CD4-positive, alpha-beta T cell treated with Interferon alpha-2 for 1 hour (primary cell): ENCODE measurements around the gene EZH1.

Experiments
- DNase-seq, 2 donors: peaks; one replicate each; pipeline ENCODE4 v3.0.0-alpha.2; 2020 to 2022

The EZH1 gene

GRCh38 chr17:42706732-42707131 is 38.1 kb downstream of the EZH1 start:
- peak; percentile 5 to 65 for DNase-seq

- no peak for DNase-seq
Observed at GRCh38 chr17:42704837-42705494, 39.9 kb downstream of the EZH1 start.

GRCh38 chr17:42704490-42704836 is 40.4 kb downstream of the EZH1 start:
- DNase-seq = no peak

GRCh38 chr17:42702446-42702845 is 42.4 kb downstream of the EZH1 start:
- DNase-seq = no peak

- no peak for DNase-seq
Observed at GRCh38 chr17:42700586-42701289, 44.1 kb downstream of the EZH1 start.

DNA sequence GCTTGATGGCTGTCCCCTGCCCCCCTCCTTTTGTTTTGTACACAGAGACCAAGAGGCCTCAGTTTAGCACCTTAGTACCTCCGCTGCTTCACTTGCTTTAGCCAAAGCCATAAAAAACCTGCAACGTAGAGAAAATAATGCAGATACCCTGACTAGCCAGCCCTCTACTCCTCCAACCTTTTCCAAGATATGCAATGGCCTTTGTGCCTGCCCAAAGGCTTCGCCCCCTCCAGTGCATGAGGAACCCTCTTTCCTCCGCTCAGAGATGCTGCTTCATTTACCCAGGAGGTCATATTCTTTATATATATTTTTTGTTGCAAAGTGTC is 45.5 kb downstream of the EZH1 start:
- no peak for DNase-seq

DNA sequence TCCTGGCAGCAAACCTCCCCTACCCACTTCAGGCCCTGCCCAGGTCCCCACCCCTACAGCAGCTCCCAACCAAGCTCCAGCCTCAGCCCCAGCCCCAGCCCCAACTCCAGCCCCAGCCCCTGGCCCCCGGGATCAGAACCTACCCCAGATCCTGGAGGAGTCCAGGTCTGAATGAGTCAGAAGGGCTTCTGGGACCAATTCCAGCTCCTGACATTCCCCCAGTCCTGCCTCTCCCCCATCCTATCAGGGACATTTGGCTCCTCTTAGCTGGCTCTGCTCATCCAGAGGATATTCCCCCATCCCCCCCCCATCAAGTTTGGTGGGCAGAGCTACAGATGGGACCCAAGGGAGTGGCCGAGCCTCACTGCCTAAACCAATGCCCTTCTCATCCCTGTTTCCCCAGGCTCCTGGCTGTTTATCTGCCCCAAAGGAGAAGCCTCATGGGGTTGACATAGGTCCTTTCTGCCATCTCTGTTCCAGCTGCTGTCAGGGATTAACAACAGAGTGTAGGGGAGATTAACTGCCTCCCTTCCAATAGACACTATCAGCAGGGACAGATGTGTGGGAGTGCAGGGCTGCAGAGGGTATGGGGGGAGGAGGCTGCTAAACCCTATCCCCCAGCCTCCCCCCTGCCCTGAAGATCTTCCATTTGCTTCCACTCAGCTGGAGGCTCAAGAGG is 46.0 kb downstream of the EZH1 start:
- DNase-seq = no peak

DNA sequence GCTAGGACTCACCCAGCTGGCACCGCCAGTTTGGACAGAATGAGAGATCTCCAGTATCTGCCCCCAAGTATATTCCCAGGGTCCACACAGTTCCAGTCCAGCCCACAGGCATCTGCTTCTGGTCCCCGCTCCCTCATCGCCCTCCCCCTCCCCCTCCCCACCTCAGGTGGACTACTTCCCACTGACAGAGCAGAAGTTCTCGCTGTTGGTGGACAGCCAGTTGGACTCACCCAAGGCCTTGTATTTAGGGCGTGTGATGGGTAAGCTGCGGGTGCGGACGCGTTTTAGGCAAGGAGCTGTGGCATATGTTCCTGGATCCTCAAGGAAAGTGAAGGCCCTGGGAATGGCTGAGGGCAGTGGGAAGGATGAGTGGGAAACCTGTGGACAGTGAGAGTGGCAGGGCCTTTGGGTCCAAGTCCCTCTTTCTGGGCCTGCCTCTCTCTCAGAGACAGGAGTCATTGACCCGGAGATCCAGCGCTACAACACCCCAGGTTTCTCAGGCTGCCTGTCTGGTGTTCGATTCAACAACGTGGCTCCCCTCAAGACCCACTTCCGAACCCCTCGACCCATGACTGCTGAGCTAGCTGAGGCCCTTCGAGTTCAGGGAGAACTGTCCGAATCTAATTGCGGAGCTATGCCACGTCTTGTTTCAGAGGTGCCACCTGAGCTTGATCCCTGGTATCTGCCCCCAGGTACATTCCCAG is 47.6 kb downstream of the EZH1 start:
- DNase-seq = no peak

- no peak for DNase-seq
Observed at GRCh38 chr17:42695500-42695899, 49.3 kb downstream of the EZH1 start.

DNA sequence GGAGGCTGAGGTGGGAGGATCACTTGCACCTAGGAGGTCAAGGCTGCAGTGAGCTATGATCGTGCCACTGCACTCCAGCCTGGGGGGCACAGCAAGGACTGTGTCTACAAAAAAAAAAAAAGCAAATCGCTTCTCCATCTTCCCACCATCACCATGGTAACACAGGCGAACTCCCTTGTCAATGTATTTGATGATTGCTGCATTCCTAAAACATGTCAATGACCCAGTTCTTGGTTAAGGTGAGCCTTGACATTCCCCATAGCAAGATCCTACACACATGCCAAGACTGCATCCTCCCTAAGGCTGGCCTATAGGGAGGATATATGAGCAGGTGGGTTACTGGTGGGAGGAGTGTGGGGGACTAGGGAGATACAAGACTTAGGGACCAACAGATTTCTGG is 50.3 kb downstream of the EZH1 start:
- no peak for DNase-seq

GRCh38 chr17:42692489-42692888 is 52.4 kb downstream of the EZH1 start:
- no peak for DNase-seq

- no peak for DNase-seq
Observed at GRCh38 chr17:42691021-42691545, 53.8 kb downstream of the EZH1 start.

- no peak for DNase-seq
Observed at GRCh38 chr17:42690596-42690995, 54.2 kb downstream of the EZH1 start.

GRCh38 chr17:42687707-42688320 is 57.0 kb downstream of the EZH1 start:
- no peak for DNase-seq

- no peak for DNase-seq
Observed at GRCh38 chr17:42686520-42687128, 58.2 kb downstream of the EZH1 start.

DNA sequence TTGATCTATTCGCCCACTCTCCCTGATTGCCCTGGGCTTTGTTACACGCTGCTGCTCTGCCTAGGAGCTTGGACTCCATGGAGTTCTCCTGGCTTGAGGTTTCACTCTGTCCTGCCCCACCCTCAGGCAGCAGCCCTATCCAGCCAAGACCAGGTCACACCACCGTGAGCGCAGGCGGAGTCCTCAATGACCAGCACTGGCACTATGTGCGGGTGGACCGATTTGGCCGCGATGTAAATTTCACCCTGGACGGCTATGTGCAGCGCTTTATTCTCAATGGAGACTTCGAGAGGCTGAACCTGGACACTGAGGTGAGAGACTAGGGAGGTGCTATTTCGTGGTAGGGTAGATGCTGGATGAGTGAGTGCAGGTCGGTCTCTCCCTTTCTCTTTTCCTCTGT is 59.0 kb downstream of the EZH1 start:
- no peak for DNase-seq

DNA sequence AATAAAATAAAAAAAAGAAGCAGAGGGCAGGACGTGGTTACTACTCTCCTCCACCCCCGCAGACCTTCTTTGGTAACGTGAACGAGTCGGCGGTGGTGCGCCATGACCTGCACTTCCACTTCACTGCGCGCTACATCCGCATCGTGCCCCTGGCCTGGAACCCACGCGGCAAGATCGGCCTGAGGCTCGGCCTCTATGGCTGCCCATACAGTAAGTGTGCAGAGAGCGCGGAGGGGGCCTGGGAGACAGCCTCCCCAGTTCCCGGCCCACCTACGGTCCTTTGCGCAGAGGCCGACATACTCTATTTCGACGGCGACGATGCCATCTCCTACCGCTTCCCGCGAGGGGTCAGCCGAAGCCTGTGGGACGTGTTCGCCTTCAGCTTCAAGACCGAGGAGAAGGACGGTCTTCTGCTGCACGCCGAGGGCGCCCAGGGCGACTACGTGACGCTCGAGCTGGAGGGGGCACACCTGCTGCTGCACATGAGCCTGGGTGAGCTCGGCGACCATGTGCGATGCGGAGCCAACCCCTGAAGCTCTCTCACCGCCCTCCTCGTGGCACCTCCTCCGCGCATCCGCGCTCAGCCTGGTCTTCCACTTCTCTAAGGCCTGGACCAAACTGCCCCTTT is 59.8 kb downstream of the EZH1 start:
- DNase-seq = no peak

DNA sequence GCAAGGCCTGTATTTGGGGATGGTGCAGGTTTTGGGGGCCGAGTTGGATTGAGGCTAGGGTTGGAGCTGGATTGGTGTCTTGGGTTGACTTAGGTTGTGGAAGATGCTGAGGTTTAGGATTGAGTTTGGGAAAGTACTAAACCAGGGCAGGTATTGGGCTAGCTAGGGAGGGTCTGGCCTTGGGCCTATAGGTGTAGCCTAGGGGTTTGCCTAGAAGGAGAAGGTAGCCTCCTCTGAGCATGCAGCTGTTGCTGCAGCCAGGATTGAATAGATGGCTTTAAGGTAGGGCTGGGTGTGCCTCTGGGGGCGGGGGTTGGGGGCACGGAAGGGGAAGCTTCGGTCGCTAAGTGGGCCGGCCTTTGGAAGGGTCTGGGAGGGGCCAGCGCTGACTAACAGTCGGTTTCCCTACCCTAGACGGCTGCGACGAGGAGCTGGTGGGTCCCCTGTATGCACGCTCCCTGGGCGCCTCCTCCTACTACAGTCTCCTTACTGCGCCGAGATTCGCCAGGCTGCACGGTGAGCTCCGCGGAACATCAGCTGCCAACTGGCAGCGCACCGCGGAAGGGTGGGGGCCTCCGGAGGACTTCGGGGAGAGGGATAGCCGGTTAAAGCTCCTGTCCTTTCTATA is 61.3 kb downstream of the EZH1 start:
- DNase-seq = no peak

DNA sequence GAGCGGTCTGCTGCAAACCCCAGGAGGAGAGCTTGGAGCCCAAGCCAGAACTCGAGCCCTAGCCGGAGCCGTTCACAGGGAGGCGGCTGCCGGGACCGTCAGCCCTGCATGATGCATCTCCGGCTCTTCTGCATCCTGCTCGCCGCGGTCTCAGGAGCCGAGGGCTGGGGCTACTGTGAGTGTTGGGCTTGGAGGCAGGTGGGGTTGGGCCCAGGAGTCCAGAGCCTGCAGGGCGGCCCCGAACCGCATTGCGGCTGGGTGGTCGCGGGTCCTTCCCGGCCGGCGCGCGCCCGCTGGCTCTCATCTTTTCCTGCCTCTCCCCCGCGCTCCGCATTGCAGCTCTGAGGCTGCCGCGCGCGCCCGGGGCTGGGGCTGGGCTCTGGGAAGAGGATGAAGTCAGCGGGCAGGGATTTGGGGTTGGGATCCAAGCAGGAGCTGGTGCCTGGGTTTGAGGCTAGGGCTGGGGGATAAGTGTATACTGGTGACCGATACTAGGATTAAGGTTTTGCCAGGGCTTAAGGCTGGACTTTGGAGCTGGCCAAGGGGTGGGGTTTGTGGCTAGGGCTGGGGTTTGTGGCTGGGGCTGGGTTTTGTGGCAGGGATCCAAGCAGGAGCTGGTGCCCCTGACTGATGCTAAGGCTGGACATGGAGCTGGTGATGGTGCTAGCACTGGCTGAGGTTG is 62.0 kb downstream of the EZH1 start:
- DNase-seq = no peak

GRCh38 chr17:42681976-42682721 is 62.7 kb downstream of the EZH1 start, which contains the start of gene CNTNAP1:
CNTNAP1 (plus strand) TSS chr17:42682531; CDS start chr17:42682830, 299 bp downstream.
- peak in 1 of 2 donors; percentile 37 for DNase-seq
